ENCODE measurements around the gene CCDC184. TPM values are rescaled to one million over a fixed set of nuclear protein-coding genes. Genes with fewer than 3 reads are reported as not detected.

Gene CCDC184
- total RNA-seq, 1 donor from 2014 or later = 0.30 TPM

DNA sequence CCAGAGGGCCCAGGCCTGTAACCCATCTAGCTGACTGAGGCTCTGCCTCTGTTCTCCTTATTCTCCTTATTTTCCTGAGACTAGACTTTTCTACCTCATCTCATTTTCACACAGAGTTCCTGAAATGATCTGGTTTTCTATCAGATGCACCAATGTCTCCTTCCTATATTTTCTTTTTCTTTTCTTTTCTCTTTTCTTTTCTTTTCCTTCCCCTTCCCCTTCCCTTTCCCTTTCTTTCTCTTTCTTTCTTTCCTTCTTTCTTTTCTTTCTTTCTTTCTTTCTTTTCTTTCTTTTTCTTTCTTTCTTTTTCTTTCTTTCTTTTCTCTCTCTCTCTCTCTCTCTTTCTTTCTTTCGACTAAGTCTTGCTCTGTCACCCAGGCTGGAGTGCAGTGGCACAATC is 3.0 kb upstream of the CCDC184 start:
- no peak for DNase-seq

DNA sequence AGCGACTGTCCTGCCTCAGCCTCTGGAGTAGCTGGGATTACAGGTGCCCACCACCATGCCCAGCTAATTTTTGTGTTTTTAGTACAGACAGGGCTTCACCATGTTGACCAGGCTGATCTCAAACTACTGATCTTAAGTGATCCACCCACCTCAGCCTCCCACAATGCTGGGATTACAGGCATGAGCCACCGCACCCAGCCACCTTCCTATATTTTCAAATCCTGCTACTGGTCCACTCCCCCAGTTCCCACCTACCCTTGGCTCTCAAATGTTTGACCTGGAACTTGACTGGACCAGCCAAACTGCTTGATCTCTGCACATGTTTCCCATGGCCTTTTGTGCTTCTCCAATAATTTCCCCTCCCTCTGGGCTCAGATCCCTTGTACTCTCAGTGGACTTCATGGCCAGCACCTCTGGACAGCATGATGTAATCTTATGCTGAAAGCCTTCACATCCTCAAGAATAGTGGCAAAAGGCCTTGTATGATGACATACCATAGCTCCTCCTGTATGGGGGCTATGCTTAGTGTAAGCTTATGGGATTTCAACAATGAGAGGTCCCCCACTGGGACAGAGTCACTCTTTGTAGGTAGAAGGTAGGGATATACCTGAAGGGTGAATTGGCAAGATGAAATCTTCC is 2.5 kb upstream of the CCDC184 start:
- DNase-seq = no peak

- DNase-seq = no peak
These were observed 813 bp upstream of the CCDC184 start for GRCh38 chr12:48182631-48183030.

- no peak for DNase-seq
These were observed 568 bp downstream of the CCDC184 start for GRCh38 chr12:48183876-48184548.

GRCh38 chr12:48184549-48184922 is 1.1 kb downstream of the CCDC184 start:
- DNase-seq = no peak

- DNase-seq = peak; percentile 41
These were observed 1.9 kb downstream of the CCDC184 start for GRCh38 chr12:48185181-48185919.

DNA sequence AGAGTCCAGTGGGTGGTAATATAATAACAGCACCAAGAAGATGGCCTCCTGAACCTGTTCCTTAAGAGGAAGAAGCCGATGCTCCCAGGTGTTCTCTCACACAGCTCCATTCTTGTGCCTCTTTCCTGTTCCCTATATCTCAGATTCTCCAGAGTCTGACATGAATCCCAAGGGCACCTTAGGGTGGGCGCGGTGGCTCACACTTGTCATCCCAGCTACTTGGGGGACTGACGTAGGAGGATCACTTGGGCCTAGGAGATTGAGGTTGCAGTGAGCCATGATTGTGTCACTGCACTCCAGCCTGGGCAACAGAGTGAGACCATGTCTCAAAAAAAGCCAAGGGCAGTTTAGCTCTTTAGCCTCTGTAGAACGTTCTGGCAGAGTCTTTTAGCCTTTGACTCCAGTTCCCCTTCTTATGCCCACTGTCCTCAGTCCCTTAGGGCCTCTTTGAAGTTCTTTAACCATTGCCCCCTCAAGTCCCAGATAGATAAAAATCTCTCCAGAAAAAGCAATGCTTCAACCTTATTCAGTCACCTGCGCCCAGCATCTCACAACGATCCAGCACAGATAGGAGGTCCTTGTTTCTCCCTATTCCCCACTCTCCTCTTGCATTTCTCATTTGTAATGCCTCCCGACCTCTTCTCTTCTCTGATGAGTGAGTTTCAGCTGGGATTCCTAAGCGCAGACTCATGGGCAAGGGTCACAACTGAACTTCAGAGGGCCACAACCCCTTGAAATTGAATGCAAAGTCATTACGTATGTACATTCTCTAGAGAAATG is 4.7 kb downstream of the CCDC184 start:
- DNase-seq = no peak

- DNase-seq = peak; percentile 68
These were observed 6.1 kb downstream of the CCDC184 start for GRCh38 chr12:48189331-48190125.

- DNase-seq = no peak
These were observed 7.7 kb downstream of the CCDC184 start for GRCh38 chr12:48191096-48191495.

GRCh38 chr12:48192861-48193260 is 9.4 kb downstream of the CCDC184 start:
- DNase-seq = no peak

GRCh38 chr12:48193623-48194022 is 10.2 kb downstream of the CCDC184 start:
- no peak for DNase-seq

- peak; percentile 61 for DNase-seq
These were observed 11.4 kb downstream of the CCDC184 start for GRCh38 chr12:48194799-48195201.

DNA sequence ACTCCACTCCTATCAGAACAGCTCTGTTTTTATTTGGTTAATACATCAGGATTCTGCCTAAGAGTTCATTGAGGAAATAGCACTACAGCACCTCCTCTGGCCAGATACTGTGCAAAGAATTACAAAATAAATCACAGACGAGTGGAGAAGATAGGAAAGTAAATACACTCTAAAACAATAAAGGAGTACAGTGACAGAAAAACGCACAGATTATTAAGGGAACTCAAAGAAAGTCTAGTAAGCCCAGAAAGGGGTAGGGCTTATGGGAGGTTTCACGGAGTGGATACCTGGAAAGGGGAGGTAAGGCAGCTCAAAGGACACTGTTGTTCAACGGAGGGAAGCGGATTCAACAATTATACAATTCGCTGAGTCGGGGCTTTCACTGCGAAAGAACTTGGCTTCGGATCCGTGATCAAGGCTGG is 14.1 kb downstream of the CCDC184 start:
- DNase-seq = peak; percentile 38

- DNase-seq = peak; percentile 88
These were observed 14.7 kb downstream of the CCDC184 start for GRCh38 chr12:48197971-48198671.

GRCh38 chr12:48198672-48198971 is 15.2 kb downstream of the CCDC184 start:
- no peak for DNase-seq

DNA sequence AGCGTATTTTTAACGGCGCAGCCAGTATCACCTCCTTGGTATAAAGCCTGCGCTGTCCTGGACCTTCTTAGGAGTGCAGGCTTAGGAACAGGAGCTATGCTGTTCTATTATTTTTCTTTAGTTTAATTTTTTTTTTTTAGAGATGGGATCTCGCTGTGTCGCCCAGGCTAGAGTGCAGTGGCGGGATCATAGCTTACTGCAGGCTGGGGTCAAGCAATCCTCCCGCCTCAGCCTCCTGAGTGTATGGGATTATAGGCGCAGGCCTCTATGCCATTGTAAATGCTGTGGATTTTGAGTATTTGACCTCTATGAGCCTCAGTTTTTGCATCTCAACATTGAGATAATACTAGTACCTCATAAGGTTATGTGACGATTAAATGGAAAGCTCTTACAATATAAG is 15.5 kb downstream of the CCDC184 start:
- DNase-seq = no peak

DNA sequence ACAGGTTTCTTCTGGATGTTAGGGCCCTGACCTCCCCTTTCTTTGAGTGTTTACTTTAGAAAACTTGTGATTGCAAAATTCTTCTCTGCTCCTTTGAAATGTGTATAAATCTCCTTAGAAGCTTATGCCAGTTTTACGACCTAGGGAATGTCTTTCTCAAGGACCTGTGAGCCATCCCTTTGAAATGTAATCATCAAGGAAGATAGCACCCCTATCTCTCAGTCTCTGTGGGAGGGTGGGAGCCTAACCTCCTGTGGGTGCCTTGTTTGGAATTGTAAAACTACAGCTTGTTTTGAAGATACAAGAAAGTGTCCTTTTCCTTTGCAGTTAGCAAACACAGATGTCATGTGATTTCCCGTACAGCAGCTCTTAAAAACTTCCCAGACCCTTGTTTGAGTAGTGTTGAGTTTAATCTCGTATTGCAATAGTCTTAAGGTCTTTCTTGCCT is 16.4 kb downstream of the CCDC184 start:
- DNase-seq = no peak

GRCh38 chr12:48201091-48201490 is 17.6 kb downstream of the CCDC184 start:
- DNase-seq = no peak

GRCh38 chr12:48201516-48201915 is 18.1 kb downstream of the CCDC184 start:
- DNase-seq = no peak

DNA sequence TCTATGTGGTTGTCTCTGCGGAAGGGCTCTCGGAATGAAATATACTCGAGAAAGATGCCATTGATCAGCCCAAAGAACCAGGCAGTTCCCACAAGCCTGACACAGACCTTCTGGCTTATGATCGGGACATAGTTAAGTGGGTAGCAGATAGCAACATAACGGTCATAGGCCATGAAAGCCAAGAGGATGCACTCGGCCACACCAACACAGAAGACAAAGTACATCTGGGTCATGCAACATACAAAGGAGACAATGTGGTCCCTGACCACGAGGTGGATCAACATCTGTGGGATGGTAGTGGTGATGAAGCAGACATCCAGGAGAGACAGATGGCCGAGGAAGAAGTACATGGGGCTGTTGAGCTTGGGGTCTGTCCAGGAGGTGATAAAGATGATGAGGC is 19.3 kb downstream of the CCDC184 start:
- DNase-seq = no peak

DNA sequence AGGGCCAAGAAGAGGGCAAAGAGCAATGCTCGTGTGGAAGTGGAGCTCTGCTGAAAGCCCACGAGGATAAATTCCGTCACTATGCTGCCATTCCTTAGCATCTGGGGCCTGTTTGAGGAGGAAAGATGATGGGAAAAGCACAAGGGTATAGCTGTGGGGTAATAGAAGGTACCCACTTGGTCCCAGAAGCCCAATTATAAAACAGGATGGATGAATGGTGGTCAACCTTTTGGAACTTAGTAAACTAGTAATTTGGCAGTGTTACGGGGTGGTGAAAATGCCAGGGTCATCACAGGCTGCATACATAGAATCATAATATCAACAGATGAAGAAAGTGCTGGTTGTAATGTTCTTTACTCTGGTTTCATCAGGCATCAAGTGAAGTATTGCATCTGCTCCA is 19.7 kb downstream of the CCDC184 start, which contains the start of gene OR10AD1:
TSS of gene OR10AD1 (minus strand) at position 101 of the 400 bp plus-strand sequence. CDS start at position 101, 0 bp downstream.
- DNase-seq = no peak

All from skin of body (tissue), 2 donors.